Measurements from ENCODE around the gene ZNF593. TPM values are rescaled to one million over a fixed set of nuclear protein-coding genes. Genes with fewer than 3 reads are reported as not detected.

ZNF593 gene
- polyA plus RNA-seq, 4 donors: 27.7 to 152 (median 94.7) TPM

Other genes with a start within 250 kb of the ZNF593 start
- 10 to 100 TPM; 17.2 to 32.7 (median 26.1) TPM for gene PAFAH2, start 171.8 kb upstream of the ZNF593 start, polyA plus RNA-seq
- gene EXTL1, start 148.1 kb upstream of the ZNF593 start, polyA plus RNA-seq: under 1 TPM in 2 of 4 donors, not detected in 2; 0.41 to 0.51 TPM
- 10 to 100 TPM in 1 of 4 donors, under 1 TPM in 3; 0.09 to 43.2 (median 0.36) TPM for gene SLC30A2, start 123.8 kb upstream of the ZNF593 start, polyA plus RNA-seq
- gene TRIM63, start 102.3 kb upstream of the ZNF593 start, polyA plus RNA-seq: 10 to 100 TPM in 1 of 4 donors, 1 to 10 TPM in 2, under 1 TPM in 1; 0.91 to 11.3 (median 2.8) TPM
- gene PDIK1L, start 58.1 kb upstream of the ZNF593 start, polyA plus RNA-seq: 10 to 100 TPM in 1 of 4 donors, 1 to 10 TPM in 3; 3.2 to 13.9 (median 5.3) TPM
- gene FAM110D, start 10.8 kb upstream of the ZNF593 start, polyA plus RNA-seq: 1 to 10 TPM in 1 of 4 donors, under 1 TPM in 2, not detected in 1; 0.32 to 3.1 (median 0.54) TPM
- gene C1orf232, start 945 bp upstream of the ZNF593 start, polyA plus RNA-seq: not detected
- gene ZNF593OS, start 1.9 kb downstream of the ZNF593 start, polyA plus RNA-seq: under 1 TPM in 2 of 4 donors, not detected in 2; 0.16 to 0.50 TPM
- 10 to 100 TPM; 16.1 to 85.0 (median 47.9) TPM for gene CNKSR1, start 7.6 kb downstream of the ZNF593 start, polyA plus RNA-seq
- under 1 TPM in 1 of 4 donors, not detected in 3; 0.09 TPM for gene CATSPER4, start 20.7 kb downstream of the ZNF593 start, polyA plus RNA-seq
- gene CEP85, start 64.3 kb downstream of the ZNF593 start, polyA plus RNA-seq: 10 to 100 TPM in 1 of 4 donors, 1 to 10 TPM in 3; 2.7 to 11.0 (median 5.6) TPM
- gene SH3BGRL3, start 110.2 kb downstream of the ZNF593 start, polyA plus RNA-seq: 100 to 1,000 TPM in 3 of 4 donors, 10 to 100 TPM in 1; 90.9 to 238 (median 178) TPM
- 10 to 100 TPM in 2 of 4 donors, 1 to 10 TPM in 2; 1.1 to 35.5 (median 11.4) TPM for gene UBXN11, start 136.7 kb downstream of the ZNF593 start, polyA plus RNA-seq
- 100 to 1,000 TPM in 1 of 4 donors, 10 to 100 TPM in 3; 23.1 to 116 (median 36.8) TPM for gene CD52, start 148.1 kb downstream of the ZNF593 start, polyA plus RNA-seq
- 100 to 1,000 TPM in 2 of 4 donors, 1 to 10 TPM in 2; 2.4 to 267 (median 63.7) TPM for gene CRYBG2, start 184.2 kb downstream of the ZNF593 start, polyA plus RNA-seq
- under 1 TPM in 2 of 4 donors, not detected in 2; 0.07 to 0.13 TPM for gene ZNF683, start 202.8 kb downstream of the ZNF593 start, polyA plus RNA-seq
- gene LIN28A, start 240.9 kb downstream of the ZNF593 start, polyA plus RNA-seq: under 1 TPM in 1 of 4 donors, not detected in 3; 0.03 TPM

Measured in small intestine (tissue), 4 donors.